GM18909 (cell line): Measurements from ENCODE around the gene KLHDC4.
"Not testable (repeated sequence)": the region's sequence is repeated elsewhere in the genome, so short reads cannot be mapped to it uniquely, and the experiment has no call there.

Experiments used
- ATAC-seq: cut with Tn5 transposase; IDR thresholded peaks from one replicate; pipeline ENCODE4 v1.9.1; 2021; ENCODE audit warnings: mild to moderate bottlenecking; ENCODE audit not compliant: unreplicated experiment, poor library complexity

KLHDC4 gene

GRCh38 chr16:87724490-87725291, 41.1 kb downstream of the KLHDC4 start:
- ATAC-seq, result no peak

DNA sequence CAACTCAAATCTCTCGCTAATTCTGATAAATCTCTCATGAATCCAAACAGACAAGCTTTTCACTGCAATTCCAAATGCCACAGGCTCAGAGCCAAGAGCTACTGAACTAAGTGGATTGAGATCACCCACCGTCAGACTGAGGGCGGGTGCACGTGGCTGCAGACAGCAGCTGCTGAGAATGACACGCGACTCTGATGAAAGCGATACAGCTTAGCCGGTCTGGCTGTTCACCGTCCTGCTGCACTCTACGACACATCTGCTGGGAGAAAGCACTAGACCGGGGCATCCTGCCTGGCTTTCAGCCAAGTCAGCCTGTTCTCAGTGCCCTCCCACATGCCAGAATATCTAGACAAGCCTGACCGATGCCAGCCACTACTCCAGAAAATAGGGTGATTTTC, 42.6 kb downstream of the KLHDC4 start:
- ATAC-seq, result peak; percentile 50

GRCh38 chr16:87722590-87723225, 43.1 kb downstream of the KLHDC4 start:
- no peak for ATAC-seq

DNA sequence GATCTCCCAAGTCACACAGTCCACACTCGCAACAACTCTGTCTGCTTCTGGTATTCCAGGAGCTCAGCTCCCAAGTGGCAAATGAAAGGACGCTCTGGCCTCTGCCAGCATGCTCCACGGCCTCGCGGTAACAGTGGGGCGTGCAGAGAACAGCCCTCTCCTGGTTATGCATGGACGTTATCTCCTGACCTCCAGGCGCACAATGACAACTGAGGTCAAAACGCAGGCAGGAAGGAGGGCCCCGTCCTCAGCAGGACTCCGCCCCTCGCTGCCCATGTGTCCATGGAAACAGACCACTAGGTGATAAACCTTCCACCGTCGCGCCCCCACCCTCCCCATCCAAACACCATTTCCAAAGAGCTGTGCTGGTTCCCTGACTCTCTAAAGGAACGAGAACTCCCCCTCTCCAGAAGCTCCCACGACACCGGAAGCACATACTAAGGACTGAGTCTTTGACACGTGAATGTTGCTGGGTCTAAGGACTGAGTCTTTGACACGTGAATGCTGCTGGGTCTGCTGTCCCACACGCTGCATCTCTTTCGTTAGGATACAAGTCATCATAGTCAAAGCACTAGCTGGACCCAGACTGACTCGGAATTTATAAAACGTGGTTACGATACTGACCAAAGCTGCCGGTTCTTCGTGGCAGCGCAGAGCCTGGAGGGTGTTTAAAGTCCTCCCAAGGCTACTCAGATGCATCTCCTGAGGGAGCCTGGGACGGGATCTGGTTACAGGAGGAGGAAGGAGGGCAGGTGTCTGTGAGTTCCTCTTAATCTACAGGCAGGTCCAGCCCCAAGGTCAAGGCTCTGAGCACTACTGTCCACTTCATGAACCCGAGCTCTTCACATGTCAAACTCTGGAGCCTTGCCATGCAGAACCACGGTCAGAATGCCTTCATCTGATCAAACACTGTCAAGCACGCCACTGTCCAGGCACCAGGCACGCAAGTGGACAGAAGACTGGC, 43.9 kb downstream of the KLHDC4 start:
- ATAC-seq, result no peak

- ATAC-seq, result no peak
Observed at GRCh38 chr16:87720446-87720845, 45.3 kb downstream of the KLHDC4 start.

GRCh38 chr16:87718831-87719230, 47.0 kb downstream of the KLHDC4 start:
- ATAC-seq, result not testable (repeated sequence)

- no peak for ATAC-seq
Observed at GRCh38 chr16:87715658-87716057, 50.1 kb downstream of the KLHDC4 start.

DNA sequence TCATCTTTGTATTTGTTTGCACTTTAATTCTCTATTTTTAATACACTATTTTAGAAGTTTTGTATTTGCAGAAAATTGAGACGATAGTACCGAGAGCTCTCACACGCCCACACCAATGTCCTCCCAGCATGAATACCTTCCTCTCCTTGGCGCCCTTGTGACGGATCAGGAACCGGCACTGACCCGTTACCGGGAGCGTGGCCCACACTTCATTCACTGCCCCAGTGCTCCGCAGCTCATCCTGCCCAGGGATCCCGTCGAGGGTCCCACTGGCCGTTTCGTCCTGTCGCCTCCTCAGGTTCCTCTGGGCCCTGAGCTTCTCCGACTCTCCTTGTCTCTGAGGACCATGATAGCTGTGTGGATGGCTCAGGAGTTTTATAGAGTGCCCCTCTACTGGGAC, 50.6 kb downstream of the KLHDC4 start:
- no peak for ATAC-seq

GRCh38 chr16:87713451-87714229, 52.1 kb downstream of the KLHDC4 start:
- ATAC-seq, result no peak

GRCh38 chr16:87712184-87712762, 53.5 kb downstream of the KLHDC4 start:
- ATAC-seq, result no peak

DNA sequence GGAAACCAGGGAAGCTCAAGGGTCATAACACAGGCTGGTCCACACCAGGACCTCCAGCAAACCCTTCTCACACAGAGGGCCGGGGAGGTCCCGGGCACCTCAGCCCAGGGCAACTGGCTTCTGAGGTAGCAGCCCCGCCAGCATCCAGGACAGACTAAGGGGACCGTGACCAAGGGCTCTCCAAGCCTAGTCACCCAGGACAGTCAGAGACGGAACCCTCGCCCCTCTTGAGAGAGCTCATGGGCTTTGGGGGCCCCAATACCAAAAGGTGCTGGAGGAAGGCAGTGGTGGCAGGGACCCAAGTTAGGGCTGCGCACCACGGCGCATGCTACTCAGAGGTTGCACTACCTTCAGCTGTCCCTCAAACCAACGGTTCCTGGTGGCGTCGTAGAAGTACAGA, 54.9 kb downstream of the KLHDC4 start:
- no peak for ATAC-seq

- no peak for ATAC-seq
Observed at GRCh38 chr16:87709677-87710076, 56.1 kb downstream of the KLHDC4 start.

GRCh38 chr16:87708881-87709638, 56.7 kb downstream of the KLHDC4 start:
- no peak for ATAC-seq

DNA sequence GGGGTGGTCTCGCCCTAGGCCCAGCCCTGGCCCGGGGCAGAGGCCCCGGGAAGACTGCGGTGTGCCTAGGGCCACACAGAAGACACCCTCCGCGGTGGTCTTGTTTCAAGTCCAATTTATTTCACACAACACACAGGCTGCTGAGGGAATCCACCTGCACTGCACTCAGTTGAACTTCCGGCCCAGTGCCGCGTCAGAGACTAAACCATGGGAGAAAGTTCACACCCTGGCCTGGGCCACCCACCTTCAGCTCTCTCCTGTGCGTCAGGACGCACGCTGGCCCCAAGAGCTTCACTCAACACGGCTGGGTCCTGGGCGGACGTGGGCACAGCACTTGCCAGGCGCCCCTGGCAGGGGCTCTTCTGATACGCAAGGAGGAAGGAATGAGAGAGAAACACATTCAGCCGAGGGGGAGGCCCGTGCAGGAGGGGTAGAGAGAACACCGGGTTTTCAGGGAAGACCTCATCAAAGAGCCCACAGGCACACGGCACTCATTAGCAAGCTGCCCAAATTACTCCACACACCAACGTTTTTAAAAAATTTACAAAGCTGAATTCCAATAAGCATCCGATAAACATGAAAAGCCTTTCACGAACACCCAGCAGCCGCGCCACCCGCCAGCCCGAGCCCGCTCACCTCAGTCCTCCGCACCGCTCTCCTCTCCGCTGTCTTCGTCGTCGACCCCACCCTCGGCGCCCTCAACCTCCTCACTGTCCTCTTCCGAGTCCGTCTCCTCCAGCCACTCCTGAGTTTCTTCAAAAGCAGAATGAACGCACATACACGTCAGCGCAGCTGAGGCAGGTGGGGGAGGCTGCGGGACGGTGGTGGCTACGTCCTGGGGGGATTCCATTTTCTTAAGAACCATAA, 57.8 kb downstream of the KLHDC4 start:
- ATAC-seq, result no peak

GRCh38 chr16:87707097-87707496, 58.7 kb downstream of the KLHDC4 start:
- no peak for ATAC-seq

- ATAC-seq, result no peak
Observed at GRCh38 chr16:87706278-87707000, 59.3 kb downstream of the KLHDC4 start.

GRCh38 chr16:87705771-87706277, 60.0 kb downstream of the KLHDC4 start:
- no peak for ATAC-seq
